SK-N-MC (cell line): ENCODE data around the gene ST6GALNAC5.

Experiments used
- DNase-seq: peaks from one replicate; pipeline ENCODE4 v3.0.0-alpha.2; 2011; ENCODE audit warnings: low read depth, low spot score
- H3K27ac ChIP-seq: fragments of 200-600 bp; sonication (generic); 2 replicates; pipeline ENCODE4 v1.5.1; 2016; ENCODE audit warnings: mixed run types
- H3K36me3 ChIP-seq: fragments of 200-600 bp; sonication (generic); 2 replicates; pipeline ENCODE4 v1.6.1; 2017; ENCODE audit warnings: antibody characterized with exemption, low read length, mixed read lengths; ENCODE audit not compliant: insufficient read depth
- H3K4me3 ChIP-seq: fragments of 200-600 bp; sonication (generic); 2 replicates; pipeline ENCODE4 v1.5.1; 2016
- H3K9ac ChIP-seq: fragments of 200-600 bp; sonication (generic); 2 replicates; pipeline ENCODE4 v1.8.0; 2017; ENCODE audit warnings: mixed run types, mixed read lengths; ENCODE audit not compliant: insufficient read length
- H3K9me3 ChIP-seq: fragments of 200-600 bp; sonication (generic); 2 replicates; pipeline ENCODE4 v1.6.1; 2017; ENCODE audit warnings: low read depth, mild to moderate bottlenecking, antibody characterized with exemption, low read length, moderate library complexity, mixed read lengths
- EZH2 ChIP-seq: fragments of 200-600 bp; sonication (generic); IDR thresholded peaks from one replicate; pipeline ENCODE4 v1.6.1; 2017; ENCODE audit warnings: antibody characterized with exemption
- FOXP2 ChIP-seq: optimal IDR thresholded peaks from 2 replicates; pipeline ENCODE3; 2011; ENCODE audit warnings: mild to moderate bottlenecking, moderate library complexity; ENCODE audit not compliant: insufficient read depth; ENCODE audit errors: extremely low read length, control extremely low read depth
- POLR2AphosphoS5 ChIP-seq: IDR thresholded peaks from 2 replicates; pipeline ENCODE4 v1.6.1; 2012; ENCODE audit warnings: mild to moderate bottlenecking, low read depth, low read length, borderline replicate concordance

The ST6GALNAC5 gene

GRCh38 chr1:76989976-76990375 lies 122.7 kb downstream of the ST6GALNAC5 start:
- Histone ChIP-seq H3K27ac (no peak overlapping the region), H3K4me3 (no peak overlapping the region), H3K9ac (no peak overlapping the region), H3K9me3 (no peaks in the 10 kb centered on the region), H3K36me3 (no peaks in the 10 kb centered on the region)
- no peak for TF ChIP-seq EZH2
- TF ChIP-seq POLR2AphosphoS5: no peak
- no peak for TF ChIP-seq FOXP2
- no peak for DNase-seq

GRCh38 chr1:76993036-76993435 lies 125.8 kb downstream of the ST6GALNAC5 start:
- H3K36me3 ChIP-seq: no peaks in the 10 kb centered on the region
- no peak overlapping the region for H3K9ac ChIP-seq
- no peak overlapping the region for H3K4me3 ChIP-seq
- no peak for DNase-seq
- TF ChIP-seq POLR2AphosphoS5 (no peak), EZH2 (no peak), FOXP2 (no peak)
- no peaks in the 10 kb centered on the region for H3K9me3 ChIP-seq
- H3K27ac ChIP-seq: no peak overlapping the region

DNA sequence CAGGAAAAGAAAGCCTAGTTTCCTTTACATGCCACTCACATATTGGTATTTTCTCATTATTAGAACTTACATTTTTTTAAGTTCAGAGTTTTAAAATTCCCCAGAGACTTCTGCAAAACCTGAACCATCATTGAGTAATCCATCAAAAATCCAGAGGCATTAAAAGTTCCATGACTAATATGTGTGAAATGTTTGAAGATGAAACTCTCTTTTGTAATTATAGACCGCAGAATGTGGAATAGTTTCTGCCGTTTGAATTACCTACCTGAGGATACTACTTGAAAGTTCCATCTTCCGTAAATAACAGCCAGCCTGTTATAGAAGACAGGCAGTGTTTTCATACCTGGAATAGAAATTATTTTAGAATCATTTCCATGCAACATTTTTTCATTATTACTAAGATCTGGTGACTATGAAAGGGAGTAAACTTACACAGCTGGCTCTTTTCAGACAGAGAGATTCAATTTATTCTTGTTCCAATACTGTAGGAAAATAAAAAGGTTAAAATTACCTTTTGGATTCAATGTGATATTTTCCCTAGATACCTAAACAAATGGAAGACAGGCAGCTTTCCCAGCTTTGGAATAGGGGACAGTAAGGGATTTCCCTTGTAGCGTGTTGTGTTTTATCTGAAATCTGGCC lies 131.4 kb downstream of the ST6GALNAC5 start:
- Histone ChIP-seq H3K9ac (no peak overlapping the region), H3K27ac (no peak overlapping the region), H3K9me3 (no peaks in the 10 kb centered on the region), H3K36me3 (no peaks in the 10 kb centered on the region), H3K4me3 (no peak overlapping the region)
- peak; percentile 5 for DNase-seq
- TF ChIP-seq POLR2AphosphoS5 (no peak), FOXP2 (no peak), EZH2 (no peak)

- no peak overlapping the region for H3K27ac ChIP-seq
- no peak overlapping the region for H3K4me3 ChIP-seq
- H3K9ac ChIP-seq: no peak overlapping the region
- H3K9me3 ChIP-seq: no peaks in the 10 kb centered on the region
- no peak for DNase-seq
- no peaks in the 10 kb centered on the region for H3K36me3 ChIP-seq
- TF ChIP-seq FOXP2: no peak
- TF ChIP-seq POLR2AphosphoS5: no peak
- TF ChIP-seq EZH2: no peak
These were observed 140.4 kb downstream of the ST6GALNAC5 start for GRCh38 chr1:77007675-77008074.

DNA sequence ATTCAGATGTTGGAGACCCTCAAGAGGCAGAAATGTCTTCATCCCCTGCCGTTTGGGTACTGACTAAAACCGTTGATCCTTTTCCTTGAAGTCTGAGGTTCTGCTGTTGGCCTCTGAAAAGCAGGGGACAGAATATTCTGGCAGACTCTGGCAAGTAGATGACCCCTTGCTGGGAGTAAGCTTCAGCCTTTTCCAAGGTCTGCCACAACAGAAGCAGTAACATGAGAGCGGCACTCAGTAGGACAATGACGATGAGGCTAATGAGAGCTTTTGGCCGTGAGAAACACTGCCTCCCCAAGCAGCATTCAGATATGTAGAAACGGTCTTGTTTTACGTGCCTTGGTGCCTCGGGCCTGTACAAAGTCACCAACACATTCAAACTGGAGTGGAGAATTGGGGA lies 143.7 kb downstream of the ST6GALNAC5 start:
- no peak for DNase-seq
- TF ChIP-seq FOXP2: no peak
- no peak for TF ChIP-seq EZH2
- no peak overlapping the region for H3K27ac ChIP-seq

DNA sequence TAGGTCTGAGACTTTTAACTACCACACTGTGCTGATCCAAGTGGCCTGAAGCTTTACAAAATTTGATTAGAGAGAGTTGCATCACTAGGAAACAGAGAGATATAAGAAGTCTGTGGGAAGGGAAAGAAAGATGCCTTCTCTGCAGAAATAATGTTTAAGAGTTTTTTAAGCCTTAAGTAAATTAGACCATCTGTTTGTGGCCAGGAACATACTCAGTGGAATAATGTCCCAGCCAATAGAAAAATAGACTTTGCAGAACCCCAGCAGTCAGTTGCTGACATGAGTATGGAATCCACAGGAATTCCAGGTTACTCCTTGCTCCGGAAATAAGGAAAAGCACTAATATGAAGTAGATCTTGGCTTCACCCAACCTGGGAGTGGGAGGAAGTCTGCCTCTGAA lies 144.8 kb downstream of the ST6GALNAC5 start:
- TF ChIP-seq POLR2AphosphoS5 (no peak), EZH2 (no peak), FOXP2 (no peak)
- no peak overlapping the region for H3K27ac ChIP-seq
- H3K9me3 ChIP-seq: no peaks in the 10 kb centered on the region
- no peak for DNase-seq
- no peaks in the 10 kb centered on the region for H3K36me3 ChIP-seq
- H3K4me3 ChIP-seq: no peak overlapping the region
- no peak overlapping the region for H3K9ac ChIP-seq

More for the DNA sequence above, 143.7 kb downstream of the ST6GALNAC5 start:
- H3K9ac ChIP-seq: no peak overlapping the region
- H3K36me3 ChIP-seq: no peaks in the 10 kb centered on the region
- no peaks in the 10 kb centered on the region for H3K9me3 ChIP-seq
- H3K4me3 ChIP-seq: no peak overlapping the region

DNA sequence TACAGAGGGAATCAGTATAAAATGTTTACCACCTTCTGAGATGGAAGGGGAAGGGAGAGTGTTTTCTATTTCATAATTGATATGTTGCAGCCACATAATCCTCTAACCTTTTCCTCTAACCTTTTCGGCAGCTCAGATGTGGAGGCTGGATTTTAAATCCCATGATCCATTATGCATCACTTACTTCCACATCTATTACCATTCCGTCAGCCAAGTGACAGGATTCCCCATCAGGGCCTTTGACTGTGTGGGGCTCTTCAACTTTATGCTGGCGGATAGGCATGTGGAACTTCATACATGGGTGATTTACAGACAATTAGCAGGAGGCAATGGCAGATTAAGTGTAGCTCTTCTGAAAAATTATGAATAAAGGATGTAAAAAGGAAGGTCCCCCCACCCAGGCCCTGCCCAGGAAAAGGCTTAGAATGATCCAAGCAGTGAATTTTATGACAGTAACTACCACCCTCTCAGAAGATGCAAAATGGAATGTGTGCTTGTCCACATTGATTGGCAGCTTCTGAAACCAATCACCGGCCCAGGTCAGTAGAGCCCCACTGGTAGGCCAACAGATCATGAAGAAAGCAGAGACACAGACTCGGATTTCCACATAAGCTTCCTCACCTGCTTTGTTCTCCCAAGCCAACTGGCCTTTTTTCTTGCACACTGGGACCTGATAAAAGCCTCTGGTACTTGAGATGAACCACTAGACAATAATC lies 147.0 kb downstream of the ST6GALNAC5 start:
- no peaks in the 10 kb centered on the region for H3K36me3 ChIP-seq
- TF ChIP-seq FOXP2: no peak
- H3K4me3 ChIP-seq: no peak overlapping the region
- no peak for DNase-seq
- no peak overlapping the region for H3K9ac ChIP-seq
- H3K27ac ChIP-seq: no peak overlapping the region
- no peaks in the 10 kb centered on the region for H3K9me3 ChIP-seq

DNA sequence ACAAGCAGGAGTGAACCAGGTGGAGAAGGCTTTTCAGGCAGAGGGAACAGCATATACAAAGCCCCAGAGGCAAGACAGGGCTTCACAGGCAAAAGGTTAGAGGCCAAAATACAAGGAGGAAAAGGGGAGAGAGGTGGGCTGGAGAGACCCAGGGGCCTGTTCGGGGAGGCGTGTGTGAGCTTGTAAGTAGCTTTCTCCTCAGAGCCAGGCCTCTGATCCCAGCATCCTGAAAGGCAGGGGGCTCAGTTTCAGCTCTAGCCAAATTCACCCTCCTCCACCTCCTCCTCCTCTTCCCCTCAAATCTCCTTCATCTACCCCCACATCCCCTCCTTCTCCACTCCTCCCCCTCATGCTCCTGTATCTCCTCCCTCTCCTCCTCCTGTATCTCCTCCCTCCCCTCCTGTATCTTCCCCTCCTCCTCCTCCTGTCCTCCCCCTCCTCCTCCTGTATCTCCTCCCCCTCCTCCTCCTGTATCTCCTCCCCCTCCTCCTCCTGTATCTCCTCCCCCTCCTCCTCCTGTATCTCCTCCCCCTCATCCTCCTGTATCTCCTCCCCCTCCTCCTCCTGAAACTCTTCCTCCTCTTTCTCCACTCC lies 148.6 kb downstream of the ST6GALNAC5 start:
- no peaks in the 10 kb centered on the region for H3K9me3 ChIP-seq
- DNase-seq: no peak
- no peak overlapping the region for H3K4me3 ChIP-seq
- no peak overlapping the region for H3K27ac ChIP-seq
- no peak overlapping the region for H3K9ac ChIP-seq
- no peaks in the 10 kb centered on the region for H3K36me3 ChIP-seq
- no peak for TF ChIP-seq POLR2AphosphoS5
